HK-2 (cell line): ENCODE measurements around the gene IGFBP2.

ENCODE experiments used
- DNase-seq: peaks from one replicate; pipeline ENCODE4 v3.0.0-alpha.2; 2018; ENCODE audit not compliant: unreplicated experiment

Gene IGFBP2

GRCh38 chr2:216615298-216616082, 17.7 kb upstream of the IGFBP2 start:
- DNase-seq = no peak

DNA sequence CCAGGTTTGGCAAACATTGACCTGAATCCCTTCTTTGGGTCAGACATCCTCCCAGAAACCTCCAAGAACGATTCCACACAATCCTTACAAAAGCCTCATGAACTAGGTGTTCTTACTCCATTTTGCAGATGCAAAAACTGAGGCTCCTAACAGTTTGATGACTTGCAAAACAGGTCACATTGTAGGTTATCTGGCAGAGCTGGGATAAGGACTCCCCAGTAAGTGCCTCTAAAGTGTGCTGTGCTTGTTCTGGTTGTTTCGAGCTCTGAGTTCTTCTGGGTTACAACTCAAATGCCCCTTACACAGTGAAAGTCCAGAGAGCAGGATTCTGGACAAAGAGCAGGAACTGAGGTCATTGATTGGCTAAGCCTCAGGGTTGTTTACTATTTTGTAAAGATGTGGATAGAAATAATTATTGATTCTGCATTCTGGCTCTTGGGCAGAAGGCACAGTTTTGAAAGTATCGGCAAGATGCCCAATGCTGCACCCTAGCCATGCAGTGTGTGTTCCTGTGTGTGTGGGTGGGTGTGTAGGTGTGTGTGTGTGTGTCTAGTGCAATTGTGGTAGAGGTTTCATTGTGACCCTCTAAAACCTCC, 17.0 kb upstream of the IGFBP2 start:
- DNase-seq = no peak

GRCh38 chr2:216617159-216617815, 15.9 kb upstream of the IGFBP2 start:
- no peak for DNase-seq

- no peak for DNase-seq
Observed at GRCh38 chr2:216618785-216619184, 14.4 kb upstream of the IGFBP2 start.

- no peak for DNase-seq
Observed at GRCh38 chr2:216619411-216620393, 13.5 kb upstream of the IGFBP2 start.

DNA sequence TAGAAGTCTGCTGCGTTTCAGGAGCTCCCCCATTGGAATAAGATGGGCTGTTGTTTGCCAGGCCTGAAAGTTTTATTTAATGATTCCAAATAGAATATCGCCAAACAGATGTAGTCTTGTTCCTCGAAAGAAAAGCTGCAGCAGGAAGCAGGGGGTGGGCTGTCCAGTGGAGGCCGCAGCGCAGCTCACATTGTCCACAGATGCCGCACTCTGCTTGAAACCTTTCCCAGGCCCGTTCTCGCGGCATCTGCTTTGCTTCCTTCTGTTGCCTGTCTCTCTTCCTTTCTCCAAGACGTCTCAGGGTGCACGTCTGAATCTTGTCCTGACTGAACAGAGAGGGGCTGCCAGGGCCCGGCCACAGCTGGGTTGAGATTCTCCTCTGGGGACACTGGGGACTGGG, 12.4 kb upstream of the IGFBP2 start:
- DNase-seq = no peak

DNA sequence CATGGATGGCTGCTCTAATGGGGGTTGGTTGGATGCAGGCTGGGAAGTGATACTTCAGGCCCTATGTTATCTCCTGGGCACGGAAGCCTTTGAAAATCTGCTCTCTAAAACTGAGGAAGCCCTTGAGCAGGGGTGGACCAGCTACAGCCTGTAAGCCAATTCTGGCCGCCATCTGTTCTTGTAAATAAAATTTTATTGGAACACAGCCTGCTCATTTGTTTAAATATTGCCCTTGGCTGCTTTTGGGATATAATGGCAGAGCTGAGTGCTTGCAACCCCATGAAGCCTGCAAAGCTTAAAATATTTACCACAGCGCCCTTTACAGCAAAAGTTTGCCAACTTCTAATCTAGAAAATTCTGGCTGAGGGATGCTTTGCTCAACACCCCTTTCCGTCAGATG, 11.9 kb upstream of the IGFBP2 start:
- DNase-seq = no peak

DNA sequence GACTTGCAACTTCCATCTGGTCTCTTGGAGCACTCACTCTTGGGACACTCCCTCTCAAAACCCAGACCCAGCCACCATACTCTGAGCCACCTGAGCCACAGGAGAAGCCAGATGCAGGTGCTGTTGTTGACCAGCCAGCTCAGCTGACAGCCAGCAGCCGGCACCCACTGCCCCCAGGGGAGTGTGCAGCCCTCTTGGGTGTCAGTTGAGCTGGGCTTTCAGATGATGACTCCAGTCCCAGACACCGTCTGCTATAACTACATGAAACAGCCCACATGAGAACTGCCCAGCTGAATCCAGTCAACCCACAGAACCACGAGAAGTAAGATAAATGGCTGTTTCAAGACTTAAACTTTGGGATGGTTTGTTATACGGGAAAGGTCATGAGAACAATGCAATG, 10.7 kb upstream of the IGFBP2 start:
- no peak for DNase-seq

DNA sequence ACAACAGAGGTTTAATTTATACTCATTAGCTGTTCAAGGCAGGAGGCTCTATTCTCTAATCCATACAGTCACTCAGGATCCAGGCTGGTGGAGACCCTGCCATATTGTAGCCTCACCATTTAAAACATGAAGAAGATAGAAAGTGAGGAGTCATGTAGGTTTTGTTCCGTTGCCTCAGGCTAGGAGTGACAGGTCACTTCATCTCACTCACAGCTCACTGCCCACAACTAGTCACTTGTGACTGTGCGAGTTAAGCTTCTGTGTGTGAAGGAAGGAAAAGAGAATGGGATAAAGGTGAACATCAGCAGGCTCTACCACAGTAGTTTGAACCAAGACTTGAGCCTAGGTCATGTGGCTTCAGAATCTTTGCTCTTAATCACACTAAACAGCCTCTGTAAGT, 9.0 kb upstream of the IGFBP2 start:
- no peak for DNase-seq

GRCh38 chr2:216626168-216626874, 6.9 kb upstream of the IGFBP2 start:
- DNase-seq = no peak

GRCh38 chr2:216626875-216627245, 6.4 kb upstream of the IGFBP2 start:
- DNase-seq = no peak

DNA sequence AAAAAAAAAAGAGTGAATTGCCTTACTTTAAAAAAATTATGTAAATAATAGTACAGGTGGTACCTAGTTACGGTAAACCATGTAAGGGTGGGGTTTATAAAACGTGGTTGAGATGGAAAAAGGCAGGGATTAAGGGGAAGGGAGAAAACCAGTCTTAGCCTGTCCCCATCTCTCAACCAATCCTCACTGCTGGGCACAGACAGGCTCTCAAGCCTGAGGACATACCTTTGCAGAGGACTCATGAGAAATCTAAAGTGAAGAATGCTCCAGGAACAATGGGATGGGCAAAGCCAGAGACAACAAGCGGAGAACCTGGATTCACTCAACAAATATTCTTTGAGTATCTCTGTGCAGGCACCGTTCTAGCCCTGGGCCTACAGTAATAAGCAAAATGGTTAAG, 3.4 kb upstream of the IGFBP2 start:
- no peak for DNase-seq

GRCh38 chr2:216632346-216632951, 771 bp upstream of the IGFBP2 start:
- no peak for DNase-seq

DNA sequence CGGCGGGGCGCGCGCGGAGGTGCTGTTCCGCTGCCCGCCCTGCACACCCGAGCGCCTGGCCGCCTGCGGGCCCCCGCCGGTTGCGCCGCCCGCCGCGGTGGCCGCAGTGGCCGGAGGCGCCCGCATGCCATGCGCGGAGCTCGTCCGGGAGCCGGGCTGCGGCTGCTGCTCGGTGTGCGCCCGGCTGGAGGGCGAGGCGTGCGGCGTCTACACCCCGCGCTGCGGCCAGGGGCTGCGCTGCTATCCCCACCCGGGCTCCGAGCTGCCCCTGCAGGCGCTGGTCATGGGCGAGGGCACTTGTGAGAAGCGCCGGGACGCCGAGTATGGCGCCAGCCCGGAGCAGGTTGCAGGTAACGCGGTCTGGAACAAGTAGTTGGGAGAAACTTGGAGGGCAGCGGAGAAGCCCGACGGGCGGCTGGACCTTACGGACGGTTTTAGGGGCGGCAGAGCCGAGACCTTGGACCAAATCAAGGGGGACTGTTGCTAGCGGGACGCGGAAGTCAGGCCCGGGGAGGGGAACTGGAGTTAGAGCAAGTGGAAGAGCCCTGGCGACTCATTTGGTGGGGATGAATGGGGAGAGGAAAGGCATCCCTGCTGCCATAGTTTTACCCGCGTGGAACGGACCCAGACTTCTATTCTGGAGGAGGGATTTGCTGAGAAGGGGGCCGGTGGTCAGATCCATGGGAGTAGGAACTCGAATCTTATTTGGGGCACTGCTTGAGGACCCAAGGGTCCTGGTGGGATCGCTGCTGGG, 573 bp downstream of the IGFBP2 start:
- DNase-seq = peak; percentile 12

DNA sequence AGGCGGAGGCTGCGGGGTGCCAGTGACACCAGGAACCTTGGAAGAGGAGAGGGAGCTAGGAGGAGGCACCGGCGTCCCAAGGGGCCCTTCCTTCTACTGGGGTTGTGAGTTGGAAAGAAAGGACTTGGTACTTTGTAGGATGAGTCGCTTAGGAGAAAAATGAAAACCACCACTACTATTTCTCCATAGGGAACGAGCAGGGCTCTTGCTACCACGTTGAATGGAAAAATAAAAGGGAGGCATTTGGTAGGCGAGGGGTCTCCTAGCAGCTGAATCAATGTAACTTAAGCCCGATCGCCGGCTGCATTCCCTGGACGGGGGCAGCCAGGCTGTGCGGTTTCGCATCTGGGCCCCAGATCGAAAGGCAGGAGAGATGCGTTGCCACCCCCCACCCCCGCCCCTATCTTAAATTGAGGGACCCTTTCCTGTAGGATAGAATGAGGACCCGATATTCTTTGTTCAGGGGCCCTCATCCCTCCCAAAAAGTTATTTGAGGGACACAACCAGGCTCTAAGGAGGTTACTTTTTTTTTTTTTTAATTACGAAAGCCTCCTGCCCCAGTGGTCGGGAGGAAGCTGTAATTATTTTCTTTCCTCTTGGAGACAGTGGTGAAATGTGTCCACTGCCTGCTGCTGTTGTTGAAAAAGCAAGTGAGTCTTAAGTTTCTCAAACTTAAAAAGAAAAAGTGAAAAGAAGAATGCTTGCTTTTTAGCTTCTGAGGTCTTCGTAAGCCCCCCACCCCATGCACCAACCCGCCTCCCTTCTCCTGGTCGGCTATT, 1.3 kb downstream of the IGFBP2 start:
- DNase-seq = no peak

DNA sequence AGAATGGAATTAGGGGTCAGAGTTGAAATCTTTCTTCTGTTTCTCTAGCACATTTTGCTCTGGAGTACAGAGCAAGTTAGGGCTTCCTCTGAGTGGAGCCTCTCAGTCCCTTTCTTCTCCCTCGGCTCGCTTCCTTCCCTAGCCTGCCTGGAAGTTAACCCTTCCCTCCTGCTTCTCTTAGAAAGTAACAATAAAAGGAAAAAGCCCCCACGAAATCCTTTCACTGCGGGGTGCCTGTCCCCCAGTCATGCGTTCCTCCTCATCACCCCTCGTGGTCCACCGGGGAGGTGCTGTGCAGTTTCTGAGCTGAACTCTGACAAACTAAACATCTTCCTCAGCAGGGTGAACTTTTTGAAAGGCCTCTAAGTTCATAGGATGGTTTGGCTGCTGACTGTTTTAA, 2.0 kb downstream of the IGFBP2 start:
- no peak for DNase-seq

- DNase-seq = no peak
Observed at GRCh38 chr2:216635701-216636550, 2.7 kb downstream of the IGFBP2 start.
